ENCODE measurements around the gene BTBD9. TPM values are rescaled to one million over a fixed set of nuclear protein-coding genes. Genes with fewer than 3 reads are reported as not detected.

Gene BTBD9
- total and polyA plus RNA-seq, 7 experiments from 2014 or later, result 12.7 to 58.8 (median 37.8) TPM

Other genes with a start within 250 kb of the BTBD9 start
- gene GLO1, start 63.2 kb upstream of the BTBD9 start, total RNA-seq, result 100 to 1,000 TPM in 1 of 5 experiments, 10 to 100 TPM in 4; 16.0 to 103 (median 22.3) TPM
- gene GLO1, start 63.2 kb upstream of the BTBD9 start, polyA plus RNA-seq, result 10 to 100 TPM; 68.2 to 97.3 TPM
- gene DNAH8, start 75.4 kb upstream of the BTBD9 start, total RNA-seq, result under 1 TPM; 0.02 to 0.15 (median 0.05) TPM
- gene DNAH8, start 75.4 kb upstream of the BTBD9 start, polyA plus RNA-seq, result not detected

Measured in naive thymus-derived CD4-positive, alpha-beta T cell (primary cell).